GM21526 (cell line): Measurements from ENCODE around the gene AMN.

Source experiments
- ATAC-seq: cut with Tn5 transposase; IDR thresholded peaks from one replicate; pipeline ENCODE4 v1.9.1; 2021; ENCODE audit warnings: moderate library complexity; ENCODE audit not compliant: unreplicated experiment, low FRiP score

Gene AMN

DNA sequence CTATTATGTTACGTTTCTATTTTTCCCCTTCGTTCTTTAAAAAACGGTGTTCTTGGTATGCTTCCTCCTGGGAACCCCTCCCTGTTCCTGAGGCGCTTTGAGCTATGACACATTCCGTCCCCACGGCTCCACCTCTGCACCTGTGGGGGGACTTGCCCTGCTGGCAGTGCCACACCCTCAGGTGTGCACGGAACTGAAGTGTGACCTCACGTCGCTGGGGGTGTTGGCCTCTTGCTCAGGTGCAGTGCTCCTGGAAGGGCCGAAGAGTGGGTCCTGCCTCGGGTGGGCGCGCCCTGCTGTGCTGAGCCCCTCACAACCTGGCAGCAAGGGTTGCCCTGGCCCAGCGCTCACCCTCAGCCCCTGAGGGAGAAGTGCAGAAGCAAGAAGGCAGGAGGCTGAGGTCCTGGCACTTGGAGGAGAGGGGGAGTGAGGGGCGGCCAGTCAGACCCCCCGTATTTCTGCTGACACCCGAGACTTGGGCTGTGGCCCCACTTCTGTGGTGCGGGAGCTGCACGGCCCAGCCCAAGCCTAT is 4.9 kb downstream of the AMN start:
- ATAC-seq, result no peak

DNA sequence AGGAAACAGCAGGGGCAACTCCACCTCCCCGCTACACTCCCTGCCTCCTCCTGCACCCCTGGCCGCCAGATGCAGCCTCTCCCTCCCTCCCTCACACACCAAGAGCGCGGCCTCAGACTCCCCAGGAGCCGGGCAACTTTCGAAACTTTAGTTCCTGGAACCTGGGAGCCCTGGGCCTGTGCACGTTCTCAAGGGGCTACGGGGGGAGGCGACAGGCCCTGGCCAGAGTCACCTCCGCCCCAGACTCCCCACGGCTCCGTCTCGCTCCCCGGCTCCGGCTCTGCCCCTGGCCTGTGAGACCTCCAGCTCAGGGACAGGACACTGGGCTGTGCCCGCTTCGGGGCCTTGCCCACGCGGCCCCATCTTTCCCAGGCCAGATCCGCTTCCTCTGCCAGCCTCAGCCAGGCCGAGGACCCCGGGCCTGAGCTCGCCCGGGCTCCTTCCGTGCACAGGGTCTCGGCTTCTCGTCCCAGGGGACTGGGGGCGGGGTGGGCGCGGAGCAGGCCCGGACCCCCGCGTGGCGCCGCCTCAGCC is 5.5 kb downstream of the AMN start:
- no peak for ATAC-seq

DNA sequence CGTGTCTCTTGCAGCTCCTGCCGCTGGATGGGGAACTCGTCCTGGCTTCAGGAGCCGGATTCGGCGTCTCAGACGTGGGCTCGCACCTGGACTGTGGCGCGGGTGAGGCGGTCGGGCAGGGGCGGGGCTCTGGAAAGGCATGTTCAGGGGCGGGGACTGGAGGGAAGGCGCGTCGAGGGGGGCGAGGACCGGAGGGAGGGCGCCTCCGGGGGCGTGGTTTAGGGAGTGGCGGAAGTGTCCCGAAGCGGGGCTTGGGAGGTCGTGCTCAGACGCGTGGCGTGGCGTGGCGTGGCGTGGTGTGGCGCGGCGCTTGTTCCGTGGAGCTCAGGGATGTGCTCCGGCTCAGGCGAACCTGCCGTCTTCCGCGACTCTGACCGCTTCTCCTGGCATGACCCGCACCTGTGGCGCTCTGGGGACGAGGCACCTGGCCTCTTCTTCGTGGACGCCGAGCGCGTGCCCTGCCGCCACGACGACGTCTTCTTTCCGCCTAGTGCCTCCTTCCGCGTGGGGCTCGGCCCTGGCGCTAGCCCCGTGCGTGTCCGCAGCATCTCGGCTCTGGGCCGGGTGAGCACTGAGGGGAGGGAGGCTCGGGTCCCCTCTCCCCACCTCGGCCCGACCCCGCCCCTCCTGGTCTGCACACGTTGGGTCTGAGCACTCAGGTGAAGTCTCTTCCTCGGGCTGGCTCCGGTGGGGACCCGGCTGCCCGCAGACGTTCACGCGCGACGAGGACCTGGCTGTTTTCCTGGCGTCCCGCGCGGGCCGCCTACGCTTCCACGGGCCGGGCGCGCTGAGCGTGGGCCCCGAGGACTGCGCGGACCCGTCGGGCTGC is 6.2 kb downstream of the AMN start:
- no peak for ATAC-seq

DNA sequence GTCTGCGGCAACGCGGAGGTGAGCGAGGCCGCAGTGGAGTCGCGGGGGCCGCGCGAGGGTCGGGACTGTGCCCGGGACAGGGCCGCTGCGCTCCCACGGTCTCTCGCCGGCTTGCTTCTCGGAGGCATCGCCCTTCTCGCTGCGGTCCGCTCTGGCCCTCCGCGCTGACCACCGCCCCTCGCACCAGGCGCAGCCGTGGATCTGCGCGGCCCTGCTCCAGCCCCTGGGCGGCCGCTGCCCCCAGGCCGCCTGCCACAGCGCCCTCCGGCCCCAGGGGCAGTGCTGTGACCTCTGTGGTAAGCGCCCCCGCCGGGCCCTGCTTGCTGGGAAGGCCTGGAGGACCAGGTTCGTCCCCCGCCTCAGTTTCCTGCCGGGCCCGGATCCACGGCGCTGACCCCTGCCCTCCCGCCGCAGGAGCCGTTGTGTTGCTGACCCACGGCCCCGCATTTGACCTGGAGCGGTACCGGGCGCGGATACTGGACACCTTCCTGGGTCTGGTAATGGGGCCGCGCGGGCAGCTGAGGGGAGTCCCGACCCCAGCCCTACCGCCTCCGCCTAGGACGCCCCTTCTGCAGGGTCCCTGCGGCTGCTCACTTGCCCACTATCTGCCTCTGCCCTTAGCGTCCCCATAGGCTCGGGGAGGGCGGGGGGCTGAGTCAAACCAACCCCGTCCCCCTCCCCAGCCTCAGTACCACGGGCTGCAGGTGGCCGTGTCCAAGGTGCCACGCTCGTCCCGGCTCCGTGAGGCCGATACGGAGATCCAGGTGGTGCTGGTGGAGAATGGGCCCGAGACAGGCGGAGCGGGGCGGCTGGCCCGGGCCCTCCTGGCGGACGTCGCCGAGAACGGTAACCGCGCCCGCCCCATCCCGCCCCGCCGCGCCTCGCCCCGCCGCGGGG is 7.0 kb downstream of the AMN start:
- ATAC-seq, result no peak

DNA sequence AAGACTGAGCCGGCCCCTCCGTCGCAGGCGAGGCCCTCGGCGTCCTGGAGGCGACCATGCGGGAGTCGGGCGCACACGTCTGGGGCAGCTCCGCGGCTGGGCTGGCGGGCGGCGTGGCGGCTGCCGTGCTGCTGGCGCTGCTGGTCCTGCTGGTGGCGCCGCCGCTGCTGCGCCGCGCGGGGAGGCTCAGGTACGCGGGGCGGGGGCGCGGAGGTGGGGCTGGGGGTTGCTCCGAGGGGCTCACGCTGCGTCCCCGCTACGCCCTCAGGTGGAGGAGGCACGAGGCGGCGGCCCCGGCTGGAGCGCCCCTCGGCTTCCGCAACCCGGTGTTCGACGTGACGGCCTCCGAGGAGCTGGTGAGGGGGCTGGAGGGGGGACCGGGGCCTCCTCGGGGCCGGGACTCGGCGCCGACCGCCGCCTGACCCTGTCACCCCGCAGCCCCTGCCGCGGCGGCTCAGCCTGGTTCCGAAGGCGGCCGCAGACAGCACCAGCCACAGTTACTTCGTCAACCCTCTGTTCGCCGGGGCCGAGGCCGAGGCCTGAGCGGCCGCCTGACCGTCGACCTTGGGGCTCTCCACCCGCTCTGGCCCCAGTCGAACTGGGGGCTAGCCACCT is 7.8 kb downstream of the AMN start:
- ATAC-seq, result no peak

DNA sequence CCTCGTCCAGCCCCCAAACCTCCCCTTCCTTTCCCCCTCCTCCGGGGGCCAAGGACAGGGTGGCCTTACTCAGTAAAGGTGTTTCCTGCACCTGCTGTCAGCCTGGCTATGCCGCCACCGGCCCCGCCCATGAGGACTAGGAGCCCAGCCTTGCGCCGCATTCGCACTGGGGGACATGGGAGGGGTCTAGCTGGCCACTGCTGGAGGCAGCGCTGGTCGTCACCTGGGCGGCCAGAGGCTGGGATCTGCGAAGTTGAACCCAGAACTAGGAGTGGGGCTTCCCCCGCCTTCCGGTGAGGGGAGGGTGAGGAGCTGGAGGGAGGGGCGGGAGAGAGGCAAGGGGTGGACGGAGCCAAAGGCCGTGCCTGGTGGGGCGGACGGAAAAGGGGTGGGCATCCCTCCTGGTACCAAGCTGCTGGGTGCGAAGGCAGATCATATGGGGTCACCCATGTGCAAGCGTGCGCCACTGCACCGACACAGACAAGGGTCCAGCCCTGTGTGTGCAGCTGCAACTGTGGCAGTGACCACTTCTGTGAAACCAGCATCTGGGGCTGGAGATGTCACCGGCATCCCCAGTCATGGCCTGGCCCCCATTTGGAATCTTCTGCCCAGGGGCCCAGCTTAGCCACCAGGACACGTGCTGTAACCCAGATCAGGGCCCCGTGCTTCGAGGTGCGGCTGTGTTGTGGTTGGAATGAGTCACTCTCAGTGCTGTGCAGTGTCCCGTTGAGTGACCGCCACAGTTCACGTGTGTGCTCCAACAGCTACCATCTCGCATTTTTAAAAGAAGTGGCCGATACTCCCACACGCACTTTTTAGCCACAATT is 8.5 kb downstream of the AMN start:
- no peak for ATAC-seq

DNA sequence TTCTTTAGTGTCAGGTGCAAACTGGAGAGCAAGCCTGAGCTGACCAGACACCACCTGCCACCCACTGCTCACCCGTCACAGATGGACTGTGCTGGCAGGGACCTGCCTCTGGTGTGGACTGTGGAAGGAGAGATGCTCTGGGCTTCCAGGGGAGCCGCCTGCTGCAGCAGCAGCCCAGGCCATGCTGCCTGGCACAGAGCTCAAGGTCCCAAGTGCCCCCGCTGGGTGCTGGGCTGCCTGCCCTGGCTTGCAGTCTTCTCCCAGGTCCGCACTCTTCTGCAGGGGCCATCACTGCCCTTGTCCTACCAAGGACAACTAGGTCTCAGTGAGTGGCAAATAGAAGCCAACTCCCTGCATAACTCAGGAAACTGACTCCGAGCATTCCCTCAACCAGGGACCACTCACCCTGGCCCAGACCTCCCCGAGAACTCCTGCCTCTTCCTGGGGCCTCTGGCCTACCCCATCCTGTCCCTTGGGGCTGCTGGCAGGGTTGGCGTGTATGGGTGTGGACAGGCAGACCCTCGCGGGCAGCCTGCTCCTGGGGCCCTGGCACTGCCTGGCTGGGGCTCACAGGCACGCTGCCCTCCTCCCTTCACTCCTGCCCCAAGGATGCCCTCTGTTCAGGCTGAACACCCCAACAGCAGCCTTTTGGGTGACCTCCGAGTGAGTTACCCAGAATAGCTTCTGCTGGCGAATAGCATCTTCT is 9.3 kb downstream of the AMN start:
- no peak for ATAC-seq

DNA sequence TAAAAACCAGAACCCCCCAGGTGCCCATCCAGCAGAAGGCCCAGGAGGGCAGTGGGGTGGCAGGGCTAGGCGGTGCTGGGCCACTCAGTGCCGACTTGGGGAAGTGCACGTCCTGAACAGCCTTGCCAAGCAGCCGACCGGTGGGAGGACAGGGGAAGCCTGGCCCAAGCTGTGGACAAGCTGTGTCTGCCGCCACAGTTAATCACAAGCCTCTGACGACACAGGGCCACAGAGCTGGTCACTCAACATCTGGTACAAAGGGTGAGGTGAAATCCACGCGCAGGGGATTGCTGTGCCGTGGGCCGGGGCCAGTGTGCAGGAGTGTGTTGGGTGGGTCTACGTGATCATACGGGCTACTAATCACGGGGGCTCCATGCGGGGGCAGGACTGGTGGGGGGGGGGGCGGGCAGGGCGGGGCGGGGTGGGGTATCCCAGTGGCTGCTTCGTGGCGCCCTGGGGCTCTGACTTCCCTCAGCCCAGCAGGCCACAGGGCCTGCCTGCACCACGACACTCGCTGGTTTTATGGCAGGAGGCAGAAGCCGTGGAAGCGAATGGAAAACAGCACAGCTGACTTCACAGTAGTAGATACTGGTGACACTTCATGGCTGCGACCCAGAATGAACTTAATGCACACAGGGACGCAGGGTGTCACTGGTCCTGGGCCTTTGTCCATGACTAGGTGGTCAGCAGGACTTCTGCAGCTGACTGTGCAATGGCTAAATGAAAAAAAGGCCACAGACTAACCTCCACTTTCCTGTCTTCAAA is 10.2 kb downstream of the AMN start:
- ATAC-seq, result no peak

DNA sequence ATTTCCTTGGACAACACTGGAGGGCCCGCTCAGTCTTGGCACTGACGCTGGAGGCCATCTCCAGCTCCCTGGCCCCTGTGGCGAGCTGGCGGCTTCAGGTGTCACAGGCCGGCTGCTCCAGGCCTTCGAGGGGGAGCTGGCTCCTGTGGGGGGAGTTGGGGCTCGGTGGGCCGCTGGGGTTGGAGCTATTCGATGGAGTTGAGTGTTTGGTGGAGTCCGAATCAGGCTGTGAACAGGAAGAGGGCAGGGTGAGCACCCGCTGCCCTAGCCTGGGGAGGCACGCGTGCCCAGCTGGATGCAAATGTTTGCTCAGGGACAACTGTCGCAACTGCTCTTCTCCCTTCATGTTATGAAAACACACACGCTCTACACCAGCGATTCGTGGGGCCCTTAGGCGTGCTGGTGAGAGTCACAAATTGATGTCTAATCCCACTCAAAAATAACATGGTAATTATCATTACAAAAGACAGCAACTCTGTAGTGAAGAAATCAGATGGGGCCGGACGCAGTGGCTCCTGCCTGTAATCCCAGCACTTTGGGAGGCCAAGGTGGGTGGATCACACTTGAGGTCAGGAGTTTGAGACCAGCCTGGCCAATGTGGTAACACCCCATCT is 11.3 kb downstream of the AMN start:
- no peak for ATAC-seq

DNA sequence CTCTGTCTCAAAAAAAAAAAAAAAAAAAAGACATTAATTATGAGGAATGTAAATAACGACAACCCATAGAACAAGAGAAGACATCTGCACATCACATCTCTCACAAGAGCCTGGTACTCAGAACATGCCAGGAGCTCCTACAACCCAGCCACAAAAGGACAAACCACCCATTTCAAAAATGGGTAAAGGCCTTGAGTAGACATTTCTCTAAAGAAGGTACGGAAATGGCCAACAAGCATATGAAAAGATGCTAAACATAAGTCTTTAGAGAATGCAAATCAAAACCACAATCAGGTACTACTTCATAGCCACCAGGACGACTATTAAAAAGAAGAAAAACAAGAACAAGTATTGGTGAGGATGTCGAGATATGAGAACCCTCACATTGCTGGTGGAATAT is 13.3 kb downstream of the AMN start:
- no peak for ATAC-seq

DNA sequence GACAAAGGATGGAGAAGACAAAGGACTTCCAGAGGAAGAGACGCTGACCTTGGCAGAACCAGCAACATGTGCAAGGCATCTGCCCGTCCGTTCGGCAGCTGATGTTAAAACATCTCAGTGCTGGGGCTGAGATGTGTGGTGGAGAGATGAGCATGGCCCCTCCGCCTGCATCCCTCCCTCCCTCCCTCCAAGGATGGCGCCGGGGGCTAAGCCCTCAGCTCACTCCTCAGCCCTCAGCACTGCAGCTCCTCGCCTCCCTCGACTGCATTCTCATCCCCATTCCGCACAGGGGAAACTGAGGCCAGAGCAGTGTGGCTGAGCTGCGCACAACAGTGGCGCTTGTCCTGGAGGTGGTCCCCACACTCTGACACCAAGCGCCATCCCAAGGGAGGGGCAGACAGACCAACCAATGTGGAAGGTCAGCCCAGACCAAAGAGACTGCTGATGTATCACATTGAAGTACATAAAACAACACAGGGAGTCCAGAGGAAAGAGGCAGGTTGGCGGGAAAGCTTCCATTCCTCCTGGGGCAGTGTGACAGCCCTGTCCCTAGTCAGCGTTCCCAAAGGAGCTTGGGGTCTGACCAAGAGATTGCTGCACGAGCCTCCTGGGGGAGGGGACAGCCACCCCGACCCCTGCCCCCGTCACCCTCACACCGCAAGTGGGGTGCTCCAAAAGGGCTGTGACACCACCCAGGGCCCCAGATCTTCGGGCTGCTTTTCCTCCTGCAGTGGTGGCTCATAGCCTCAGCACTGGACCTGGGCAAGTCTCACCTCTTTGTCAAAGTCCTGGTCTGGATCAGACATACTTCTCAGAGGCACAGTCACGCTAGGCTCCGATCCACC is 15.1 kb downstream of the AMN start:
- no peak for ATAC-seq

DNA sequence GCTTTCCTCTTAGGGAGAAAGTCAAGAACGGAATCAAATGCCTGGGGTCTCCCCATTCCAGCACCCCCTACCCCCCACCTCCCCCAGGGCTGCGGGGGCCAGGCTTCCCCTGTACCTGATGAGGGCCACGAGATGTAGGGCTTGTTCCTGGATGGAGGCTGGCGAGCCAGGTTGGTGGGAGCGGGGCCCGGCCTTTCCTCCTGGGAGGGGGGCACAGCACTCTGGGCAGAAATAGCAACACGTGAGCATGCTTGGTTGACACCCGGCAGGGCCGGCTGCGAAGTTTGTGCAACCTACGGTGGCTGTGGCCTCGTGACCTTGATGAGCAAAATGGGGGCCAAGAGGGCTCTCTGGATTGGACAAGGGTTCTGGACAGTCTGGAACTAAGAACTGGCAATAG is 15.7 kb downstream of the AMN start:
- ATAC-seq, result no peak

DNA sequence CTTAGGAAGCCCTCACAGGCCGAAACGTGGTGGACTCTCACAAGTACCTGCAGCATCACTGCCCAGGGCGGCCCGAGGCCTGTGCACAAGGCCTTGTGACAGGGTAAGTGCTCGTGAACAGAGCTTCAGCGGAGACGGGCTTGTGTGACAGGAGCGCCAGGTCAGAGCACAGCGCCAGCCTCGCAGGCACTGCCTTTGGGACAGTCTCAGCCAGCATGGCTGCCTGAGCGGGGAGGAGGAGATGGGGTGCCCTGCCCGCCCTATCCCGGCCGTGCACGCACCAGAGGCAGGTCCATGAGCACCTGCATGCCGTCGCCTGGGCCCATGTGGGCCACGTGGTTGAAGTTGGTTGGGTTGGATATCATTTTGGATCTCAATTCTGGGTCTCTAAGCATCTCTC is 16.9 kb downstream of the AMN start:
- no peak for ATAC-seq

DNA sequence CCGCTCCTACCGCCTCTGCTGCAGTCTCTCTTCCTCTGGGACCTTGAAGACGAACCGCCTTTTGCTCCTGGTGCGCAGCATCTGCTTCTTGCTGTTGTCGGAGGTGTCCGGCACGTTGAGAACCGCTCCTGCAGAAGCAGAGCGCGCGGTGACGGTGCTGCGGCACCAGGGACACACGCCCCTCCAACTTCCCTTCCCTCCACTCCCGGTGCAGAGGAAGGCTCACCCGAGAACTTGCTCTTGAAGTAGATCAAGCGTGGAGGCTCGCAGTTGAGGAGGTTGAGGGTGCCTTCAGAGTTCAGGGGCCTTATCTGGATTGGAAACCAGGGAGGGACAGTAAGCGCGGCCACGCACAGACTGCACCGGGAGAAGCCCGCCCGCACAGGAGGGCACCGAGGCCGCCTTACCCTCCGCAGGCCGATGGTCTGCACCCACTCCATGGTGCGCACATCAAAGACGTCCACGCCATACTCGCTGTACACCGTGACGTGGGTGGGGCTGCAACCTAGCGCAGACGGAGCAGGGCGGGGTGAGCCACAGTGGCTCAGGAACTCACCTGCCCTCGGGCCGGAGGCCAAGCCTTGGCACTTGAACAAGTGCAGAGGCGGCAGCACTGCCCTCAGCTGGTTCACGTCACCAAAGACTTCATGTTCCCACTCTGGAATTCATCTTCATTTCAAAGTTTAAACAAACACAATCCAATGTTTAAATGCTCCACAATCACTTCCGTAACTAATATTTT is 17.5 kb downstream of the AMN start:
- ATAC-seq, result no peak

DNA sequence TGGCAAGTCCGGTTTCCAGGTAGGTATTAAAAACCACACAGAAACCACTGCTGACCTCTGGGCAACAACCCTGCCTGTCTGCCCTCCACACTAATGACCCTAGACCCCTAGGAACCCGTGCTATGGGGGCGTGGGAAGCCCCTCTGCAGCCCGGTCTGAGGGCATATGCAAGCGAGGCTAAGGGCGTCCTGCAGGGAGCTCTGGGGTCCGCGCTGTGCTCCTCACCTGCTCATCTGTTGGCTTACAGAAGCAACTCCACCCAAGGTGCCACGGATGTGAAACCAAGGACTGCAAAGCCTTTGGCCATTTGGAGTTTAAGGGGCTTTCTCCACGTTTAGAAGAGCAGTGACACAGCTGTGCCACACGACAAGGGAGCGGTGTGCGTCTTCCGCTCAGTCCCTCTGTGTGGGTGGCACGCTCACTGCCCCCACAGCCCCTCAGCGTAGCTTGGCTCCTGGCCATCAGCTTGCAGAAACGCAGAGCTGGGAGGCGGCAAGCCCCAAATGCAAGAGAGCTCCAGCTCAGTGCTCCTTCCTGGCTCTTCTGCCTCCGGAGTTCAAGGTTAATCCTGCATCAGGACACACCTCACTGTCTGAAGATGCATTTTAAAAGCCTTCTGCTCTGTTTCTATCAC is 18.4 kb downstream of the AMN start:
- no peak for ATAC-seq

DNA sequence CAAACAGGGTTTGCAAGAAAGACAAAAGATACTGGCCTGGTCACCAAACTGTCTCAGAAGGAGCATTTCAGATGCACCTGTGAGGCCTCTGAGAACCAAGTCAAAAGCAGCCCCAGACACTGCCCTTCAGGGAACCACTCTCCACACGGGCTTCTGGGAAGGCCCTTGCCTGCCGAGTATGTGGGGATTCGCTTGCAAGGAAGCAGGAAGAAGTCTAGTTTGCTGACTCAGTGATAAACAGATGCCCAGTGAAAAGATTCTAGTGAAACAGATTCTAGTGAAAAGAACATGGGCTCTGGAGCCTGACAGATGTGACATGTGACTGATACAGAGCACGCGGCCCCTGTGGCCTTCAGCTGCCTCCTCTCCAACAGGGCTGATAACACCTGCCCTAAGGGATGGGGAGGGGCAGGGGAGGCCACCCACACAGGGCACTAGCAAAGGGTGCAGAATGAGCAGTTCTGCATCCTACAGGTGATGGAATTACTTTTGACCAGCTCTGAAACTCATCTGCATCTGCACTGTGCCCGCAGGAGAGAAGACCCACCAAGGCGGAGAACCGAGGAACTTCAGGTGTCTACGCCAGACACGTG is 19.1 kb downstream of the AMN start:
- no peak for ATAC-seq
